Measurements from ENCODE around the gene CARD11.

The CARD11 gene

DNA sequence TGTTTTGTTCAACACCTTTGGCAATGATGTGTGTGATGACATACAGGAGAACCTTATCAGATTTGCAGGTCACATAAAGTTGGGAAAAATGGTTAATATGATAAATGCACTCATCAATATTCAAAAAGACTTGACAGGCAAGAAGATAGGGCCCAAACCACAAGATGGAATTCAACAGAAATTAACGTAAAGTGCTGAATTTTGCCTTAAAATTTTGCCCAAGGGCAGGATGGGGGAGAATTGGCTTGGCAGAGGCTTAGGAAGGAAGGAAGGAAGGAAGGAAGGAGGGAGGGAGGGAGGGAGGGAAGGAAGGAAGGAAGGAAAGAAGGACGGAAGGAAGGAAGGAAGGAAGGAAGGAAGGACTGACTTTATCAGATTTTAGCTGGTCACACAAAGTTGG, 35.3 kb downstream of the CARD11 start:
- H3K27me3 ChIP-seq (ENCODE audit: control insufficient read depth, insufficient read depth, low read length) = no peaks in the 10 kb centered on the region
- H3K4me1 ChIP-seq (ENCODE audit: control insufficient read depth, insufficient read depth, low read length) = no peaks in the 10 kb centered on the region
- no peak overlapping the region for H3K9ac ChIP-seq (ENCODE audit: low read length)
- H3K36me3 ChIP-seq (ENCODE audit: control insufficient read depth, insufficient read depth, low read length) = no peaks in the 10 kb centered on the region
- no peak overlapping the region for H3K4me3 ChIP-seq (ENCODE audit: low read length)
- no peak overlapping the region for H3K27ac ChIP-seq (ENCODE audit: low read depth, low read length)

DNA sequence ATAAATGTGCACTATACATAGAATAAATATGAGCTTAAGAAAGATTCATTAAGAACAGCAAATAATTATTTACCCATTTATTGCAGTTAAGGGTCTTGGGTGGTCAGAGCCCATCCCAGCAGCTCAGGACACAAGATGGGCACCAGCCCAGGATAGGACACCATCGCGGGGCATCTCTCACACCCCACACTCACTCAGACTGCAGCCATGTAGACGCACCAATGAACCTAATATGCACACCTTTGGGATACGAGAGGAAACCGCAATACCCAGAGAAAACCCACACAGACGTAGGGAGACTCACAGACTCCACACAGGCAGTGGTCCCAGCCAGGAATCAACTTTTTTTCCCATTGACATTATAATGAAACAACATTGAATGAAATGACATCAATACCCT, 36.0 kb downstream of the CARD11 start:
- no peak overlapping the region for H3K27ac ChIP-seq (ENCODE audit: low read depth, low read length)
- no peak overlapping the region for H3K4me3 ChIP-seq (ENCODE audit: low read length)

DNA sequence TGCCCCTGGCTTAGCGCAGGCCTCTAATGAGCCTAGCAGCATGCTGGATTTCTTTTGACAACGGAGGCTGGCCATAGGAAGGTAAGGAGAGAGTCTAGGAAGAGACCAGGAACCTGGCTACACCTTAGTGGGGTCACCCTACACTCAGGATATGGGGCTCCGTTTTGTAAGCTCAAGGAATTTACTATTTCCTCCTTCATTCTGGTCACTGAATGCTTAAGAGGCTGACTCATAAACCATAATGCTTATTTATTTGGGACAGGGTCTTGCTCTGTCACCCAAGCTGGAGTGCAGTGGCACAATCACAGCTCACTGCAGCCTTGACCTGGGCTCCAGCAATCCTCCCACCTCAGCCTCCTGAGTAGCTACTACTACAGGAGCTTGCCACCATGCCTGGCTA, 38.4 kb downstream of the CARD11 start:
- H3K9ac ChIP-seq (ENCODE audit: low read length) = no peak overlapping the region

More for the DNA sequence above, 36.0 kb downstream of the CARD11 start:
- Histone ChIP-seq H3K4me1 (ENCODE audit: control insufficient read depth, insufficient read depth, low read length) (no peaks in the 10 kb centered on the region), H3K9ac (ENCODE audit: low read length) (no peak overlapping the region), H3K27me3 (ENCODE audit: control insufficient read depth, insufficient read depth, low read length) (no peaks in the 10 kb centered on the region), H3K36me3 (ENCODE audit: control insufficient read depth, insufficient read depth, low read length) (no peaks in the 10 kb centered on the region)

DNA sequence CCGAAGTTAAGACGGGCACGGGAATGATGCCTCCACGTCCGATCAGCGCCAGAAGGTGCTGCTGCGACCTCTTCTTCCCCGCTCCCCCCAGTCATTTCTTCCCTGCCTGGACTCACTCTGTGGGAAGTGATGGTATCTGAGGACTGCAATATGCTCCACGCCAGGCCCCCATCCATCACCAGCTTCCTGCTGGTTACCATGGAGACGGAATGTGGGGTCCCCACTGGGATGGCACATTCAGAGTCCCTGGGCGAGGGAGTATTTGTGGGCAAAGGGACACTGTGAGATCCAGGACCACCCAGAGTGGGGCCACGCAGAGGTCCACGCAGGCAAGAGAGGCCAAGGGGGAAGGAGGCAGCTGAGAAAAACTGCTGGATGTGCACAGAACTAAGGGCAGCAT, 39.7 kb downstream of the CARD11 start:
- no peak overlapping the region for H3K9ac ChIP-seq (ENCODE audit: low read length)
- H3K27me3 ChIP-seq (ENCODE audit: control insufficient read depth, insufficient read depth, low read length) = no peaks in the 10 kb centered on the region
- H3K4me3 ChIP-seq (ENCODE audit: low read length) = no peak overlapping the region
- H3K27ac ChIP-seq (ENCODE audit: low read depth, low read length) = no peak overlapping the region
- no peaks in the 10 kb centered on the region for H3K4me1 ChIP-seq (ENCODE audit: control insufficient read depth, insufficient read depth, low read length)
- no peaks in the 10 kb centered on the region for H3K36me3 ChIP-seq (ENCODE audit: control insufficient read depth, insufficient read depth, low read length)

More for the DNA sequence above, 38.4 kb downstream of the CARD11 start:
- Histone ChIP-seq H3K36me3 (ENCODE audit: control insufficient read depth, insufficient read depth, low read length) (no peaks in the 10 kb centered on the region), H3K27me3 (ENCODE audit: control insufficient read depth, insufficient read depth, low read length) (no peaks in the 10 kb centered on the region), H3K4me1 (ENCODE audit: control insufficient read depth, insufficient read depth, low read length) (no peaks in the 10 kb centered on the region), H3K4me3 (ENCODE audit: low read length) (no peak overlapping the region), H3K27ac (ENCODE audit: low read depth, low read length) (no peak overlapping the region)

DNA sequence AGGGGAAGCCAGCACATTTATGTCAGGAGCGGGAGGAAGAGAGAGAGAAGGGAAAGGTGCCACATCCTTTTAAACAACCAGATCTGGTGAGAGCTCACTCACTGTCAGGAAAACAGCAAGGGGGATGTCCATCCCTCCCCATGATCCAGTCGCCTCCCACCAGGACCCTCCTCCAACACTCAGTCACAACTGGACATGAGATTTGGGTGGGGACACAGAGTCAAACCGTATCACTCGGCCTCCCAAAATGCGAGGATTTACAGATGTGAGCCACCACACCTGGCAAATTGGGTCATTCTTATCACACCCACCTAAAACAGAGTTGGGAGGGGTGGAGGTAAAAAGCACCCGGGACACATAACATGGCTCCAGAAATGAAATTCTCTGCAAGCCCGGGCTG, 41.0 kb downstream of the CARD11 start:
- Histone ChIP-seq H3K27ac (ENCODE audit: low read depth, low read length) (no peak overlapping the region), H3K36me3 (ENCODE audit: control insufficient read depth, insufficient read depth, low read length) (no peaks in the 10 kb centered on the region), H3K4me3 (ENCODE audit: low read length) (no peak overlapping the region), H3K27me3 (ENCODE audit: control insufficient read depth, insufficient read depth, low read length) (no peaks in the 10 kb centered on the region), H3K4me1 (ENCODE audit: control insufficient read depth, insufficient read depth, low read length) (no peaks in the 10 kb centered on the region), H3K9ac (ENCODE audit: low read length) (no peak overlapping the region)

DNA sequence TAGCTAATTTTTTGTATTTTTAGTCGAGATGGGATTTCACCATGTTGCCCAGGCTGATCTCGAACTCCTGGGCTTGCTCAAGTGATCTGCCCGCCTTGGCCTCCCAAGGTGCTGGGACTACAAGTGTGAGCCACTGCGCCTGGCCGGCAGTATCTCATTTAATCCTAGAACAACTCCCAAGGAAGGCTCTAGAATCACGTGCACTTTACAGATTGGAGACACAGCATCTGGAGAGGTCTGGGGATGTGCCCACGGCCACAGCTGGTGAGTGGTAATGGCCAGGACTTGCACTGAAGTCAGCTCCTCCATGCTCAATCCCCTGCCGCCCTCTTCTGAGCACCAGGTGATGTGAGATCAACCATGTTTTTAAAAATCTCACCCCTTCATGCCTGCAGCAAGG, 43.1 kb downstream of the CARD11 start:
- H3K4me1 ChIP-seq (ENCODE audit: control insufficient read depth, insufficient read depth, low read length) = no peaks in the 10 kb centered on the region
- no peak overlapping the region for H3K4me3 ChIP-seq (ENCODE audit: low read length)

DNA sequence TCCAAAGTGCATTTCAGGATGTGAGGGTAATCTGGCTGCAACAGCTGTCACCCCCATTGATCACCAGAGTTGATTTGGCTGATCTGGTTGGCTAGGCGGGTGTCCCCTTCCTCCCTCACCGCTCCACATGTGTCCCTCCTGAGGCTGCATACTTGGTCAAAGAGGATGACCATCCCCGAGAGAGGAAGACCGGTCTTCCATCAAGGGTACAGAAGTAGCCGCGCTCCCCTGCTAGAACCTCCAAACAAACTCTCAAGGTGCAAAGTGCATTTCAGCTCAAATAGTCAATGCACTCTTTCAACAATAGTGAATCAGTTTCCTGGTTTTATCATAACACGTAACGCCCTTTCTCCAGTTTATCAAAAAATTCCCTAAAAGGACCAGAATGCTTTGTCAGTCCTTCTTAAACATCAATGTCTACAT, 44.6 kb downstream of the CARD11 start:
- H3K4me3 ChIP-seq (ENCODE audit: low read length) = no peak overlapping the region
- H3K4me1 ChIP-seq (ENCODE audit: control insufficient read depth, insufficient read depth, low read length) = no peaks in the 10 kb centered on the region
- H3K9ac ChIP-seq (ENCODE audit: low read length) = no peak overlapping the region
- no peaks in the 10 kb centered on the region for H3K36me3 ChIP-seq (ENCODE audit: control insufficient read depth, insufficient read depth, low read length)
- H3K27me3 ChIP-seq (ENCODE audit: control insufficient read depth, insufficient read depth, low read length) = no peaks in the 10 kb centered on the region
- H3K27ac ChIP-seq (ENCODE audit: low read depth, low read length) = no peak overlapping the region

More for the DNA sequence above, 43.1 kb downstream of the CARD11 start:
- Histone ChIP-seq H3K27ac (ENCODE audit: low read depth, low read length) (no peak overlapping the region), H3K27me3 (ENCODE audit: control insufficient read depth, insufficient read depth, low read length) (no peaks in the 10 kb centered on the region), H3K36me3 (ENCODE audit: control insufficient read depth, insufficient read depth, low read length) (no peaks in the 10 kb centered on the region), H3K9ac (ENCODE audit: low read length) (no peak overlapping the region)

DNA sequence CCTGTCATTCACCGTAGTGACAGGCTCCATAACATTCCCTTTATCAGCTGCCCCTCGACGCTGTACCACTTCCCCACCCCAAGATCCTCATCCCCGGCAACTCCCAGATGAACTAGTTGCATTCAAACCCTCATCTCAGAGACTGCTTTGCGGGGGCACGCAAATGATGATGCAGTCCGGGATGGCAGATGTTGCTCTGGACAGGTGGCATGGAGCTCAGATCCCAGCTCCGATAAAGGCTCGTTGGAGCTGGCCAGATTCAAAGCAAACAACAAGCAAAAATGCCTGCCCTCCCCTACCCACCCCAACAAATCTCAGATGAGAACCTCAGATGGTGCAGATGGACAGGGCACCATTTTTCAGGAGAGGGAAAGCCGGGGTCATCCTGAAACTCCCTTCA, 46.7 kb downstream of the CARD11 start:
- Histone ChIP-seq H3K4me3 (ENCODE audit: low read length) (no peak overlapping the region), H3K27me3 (ENCODE audit: control insufficient read depth, insufficient read depth, low read length) (no peaks in the 10 kb centered on the region), H3K27ac (ENCODE audit: low read depth, low read length) (no peak overlapping the region), H3K4me1 (ENCODE audit: control insufficient read depth, insufficient read depth, low read length) (no peaks in the 10 kb centered on the region), H3K9ac (ENCODE audit: low read length) (no peak overlapping the region), H3K36me3 (ENCODE audit: control insufficient read depth, insufficient read depth, low read length) (no peaks in the 10 kb centered on the region)

DNA sequence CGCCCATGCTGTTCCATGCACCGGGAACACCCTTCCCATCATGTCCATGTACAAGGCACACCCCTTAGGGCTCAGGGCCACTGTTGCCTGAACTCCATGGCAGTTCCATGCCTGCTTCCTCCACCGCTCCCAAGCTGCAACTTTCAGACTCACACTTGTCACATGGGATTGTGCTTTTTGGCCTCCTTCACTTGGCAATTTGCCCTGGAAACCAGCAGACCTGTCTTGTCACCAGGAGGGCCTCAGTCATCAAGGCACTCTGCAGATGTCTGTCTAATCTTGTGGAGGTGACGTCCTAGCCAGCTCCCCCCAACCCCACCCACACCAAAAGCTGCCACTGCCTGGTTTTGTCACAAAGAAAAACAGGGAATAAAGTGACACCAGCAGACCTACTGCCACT, 47.5 kb downstream of the CARD11 start:
- H3K27me3 ChIP-seq (ENCODE audit: control insufficient read depth, insufficient read depth, low read length) = no peaks in the 10 kb centered on the region
- H3K4me1 ChIP-seq (ENCODE audit: control insufficient read depth, insufficient read depth, low read length) = no peaks in the 10 kb centered on the region
- no peak overlapping the region for H3K9ac ChIP-seq (ENCODE audit: low read length)
- H3K4me3 ChIP-seq (ENCODE audit: low read length) = no peak overlapping the region
- H3K27ac ChIP-seq (ENCODE audit: low read depth, low read length) = no peak overlapping the region
- no peaks in the 10 kb centered on the region for H3K36me3 ChIP-seq (ENCODE audit: control insufficient read depth, insufficient read depth, low read length)

DNA sequence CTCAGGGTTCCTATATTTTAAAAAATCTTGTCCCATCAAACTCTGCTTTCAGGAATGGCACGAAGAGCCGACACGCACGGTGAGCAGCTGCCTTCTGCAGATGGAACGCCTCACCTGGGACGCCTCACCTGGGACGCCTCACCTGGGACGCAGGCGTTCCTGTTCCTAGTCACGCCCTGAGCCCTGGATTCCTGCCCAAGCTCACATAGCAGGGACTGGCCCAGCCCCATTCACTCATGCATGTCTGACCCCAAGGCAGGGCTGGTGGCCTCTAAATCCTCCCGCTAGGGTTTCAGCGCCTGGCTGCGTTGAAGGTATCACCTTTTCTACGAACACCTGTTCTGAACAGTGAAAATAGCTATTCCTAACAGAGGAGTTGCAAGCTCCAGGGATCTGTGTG, 49.8 kb downstream of the CARD11 start:
- H3K4me3 ChIP-seq (ENCODE audit: low read length) = no peak overlapping the region
- no peaks in the 10 kb centered on the region for H3K4me1 ChIP-seq (ENCODE audit: control insufficient read depth, insufficient read depth, low read length)
- no peak overlapping the region for H3K27ac ChIP-seq (ENCODE audit: low read depth, low read length)
- no peak overlapping the region for H3K9ac ChIP-seq (ENCODE audit: low read length)
- H3K27me3 ChIP-seq (ENCODE audit: control insufficient read depth, insufficient read depth, low read length) = no peaks in the 10 kb centered on the region
- no peaks in the 10 kb centered on the region for H3K36me3 ChIP-seq (ENCODE audit: control insufficient read depth, insufficient read depth, low read length)

DNA sequence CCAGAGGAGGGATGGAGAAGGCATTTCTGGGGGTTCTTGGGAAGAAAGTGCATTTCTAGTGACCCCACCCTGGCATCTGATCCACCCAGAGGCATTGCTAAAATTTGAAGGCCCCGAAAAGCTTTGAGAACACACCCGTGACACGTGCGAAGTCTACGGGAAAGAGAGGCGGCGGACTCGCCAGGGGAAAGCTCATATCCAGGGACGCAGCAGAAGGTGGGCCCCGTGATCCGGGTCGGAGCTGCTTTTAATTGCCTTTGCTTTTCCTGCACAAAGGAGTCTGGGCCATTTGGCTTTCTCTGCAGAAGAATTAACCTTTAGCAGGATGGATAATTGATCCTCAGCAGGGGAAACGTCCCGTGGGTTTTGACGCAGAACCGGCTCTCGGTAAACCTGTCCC, 50.3 kb downstream of the CARD11 start:
- Histone ChIP-seq H3K27ac (ENCODE audit: low read depth, low read length) (no peak overlapping the region), H3K4me3 (ENCODE audit: low read length) (no peak overlapping the region), H3K27me3 (ENCODE audit: control insufficient read depth, insufficient read depth, low read length) (no peaks in the 10 kb centered on the region), H3K4me1 (ENCODE audit: control insufficient read depth, insufficient read depth, low read length) (no peaks in the 10 kb centered on the region), H3K36me3 (ENCODE audit: control insufficient read depth, insufficient read depth, low read length) (no peaks in the 10 kb centered on the region), H3K9ac (ENCODE audit: low read length) (no peak overlapping the region)

DNA sequence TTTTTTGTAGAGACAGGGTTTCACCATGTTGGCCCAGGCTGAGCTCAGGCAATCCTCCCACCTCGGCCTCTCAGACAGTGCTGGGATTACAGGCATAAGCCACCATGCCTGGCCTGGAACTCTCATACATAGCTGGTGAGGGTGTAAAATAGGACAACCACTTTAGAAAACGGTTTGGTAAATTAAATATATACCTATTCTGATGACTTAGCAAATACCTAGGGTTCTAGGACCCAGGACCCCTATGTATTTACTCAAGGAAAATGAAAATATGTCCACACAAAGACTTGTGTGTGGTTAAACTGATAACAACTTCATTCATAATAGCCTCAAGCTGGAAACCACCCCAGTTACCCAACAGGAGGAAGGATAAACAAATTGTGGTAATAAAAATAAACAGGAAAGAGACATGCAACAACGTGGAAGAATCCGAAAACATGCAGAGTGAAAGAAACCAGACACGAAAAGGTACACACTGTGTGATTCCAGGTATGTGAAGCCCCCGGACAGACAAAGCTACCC, 52.7 kb downstream of the CARD11 start:
- Histone ChIP-seq H3K27ac (ENCODE audit: low read depth, low read length) (no peak overlapping the region), H3K36me3 (ENCODE audit: control insufficient read depth, insufficient read depth, low read length) (no peaks in the 10 kb centered on the region), H3K27me3 (ENCODE audit: control insufficient read depth, insufficient read depth, low read length) (no peaks in the 10 kb centered on the region), H3K4me3 (ENCODE audit: low read length) (no peak overlapping the region), H3K4me1 (ENCODE audit: control insufficient read depth, insufficient read depth, low read length) (no peaks in the 10 kb centered on the region), H3K9ac (ENCODE audit: low read length) (no peak overlapping the region)

DNA sequence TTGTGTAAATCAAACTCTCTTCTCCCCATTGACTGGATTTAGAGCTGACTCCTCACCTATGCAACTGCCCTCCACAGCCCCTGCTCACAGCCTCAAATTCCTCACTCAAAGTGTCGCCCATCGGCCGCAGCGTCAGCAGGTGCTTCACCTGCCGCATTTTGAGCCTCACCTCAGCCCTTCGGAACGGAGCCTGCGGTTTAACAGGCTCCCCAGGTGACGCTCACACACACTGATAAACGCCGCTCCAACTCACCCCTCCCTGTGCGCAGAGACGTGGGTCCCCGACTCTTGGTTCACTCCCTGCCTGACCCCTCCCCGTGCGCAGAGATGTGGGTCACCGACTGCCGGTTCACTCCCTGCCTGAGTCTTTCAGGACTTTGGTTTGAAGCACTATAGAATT, 57.1 kb downstream of the CARD11 start:
- H3K9ac ChIP-seq (ENCODE audit: low read length) = no peak overlapping the region
- H3K4me3 ChIP-seq (ENCODE audit: low read length) = no peak overlapping the region
- H3K4me1 ChIP-seq (ENCODE audit: control insufficient read depth, insufficient read depth, low read length) = no peaks in the 10 kb centered on the region
- H3K27ac ChIP-seq (ENCODE audit: low read depth, low read length) = no peak overlapping the region
- H3K36me3 ChIP-seq (ENCODE audit: control insufficient read depth, insufficient read depth, low read length) = no peaks in the 10 kb centered on the region
- no peaks in the 10 kb centered on the region for H3K27me3 ChIP-seq (ENCODE audit: control insufficient read depth, insufficient read depth, low read length)

All from rectal smooth muscle tissue (tissue), 1 donor.